ENCODE measurements around the gene VRTN.

GRCh38 chr14:74349757-74350156 lies 1.5 kb downstream of the VRTN start:
- no peak for TF ChIP-seq CTCF (conservative IDR thresholded peaks at IDR 0.05; ENCODE audit: low read length)
- TF ChIP-seq EZH2phosphoT487 (IDR thresholded peaks at IDR 0.05; ENCODE audit: borderline replicate concordance), result no peak
